Stimulated activated naive CD4-positive, alpha-beta T cell treated with Interleukin-2 at 50 U/mL for 16 hours (primary cell): ENCODE measurements around the gene RNU7-1.

Experiments
- DNase-seq: peaks from one replicate; lab custom pipeline; 2025; lab: John Stamatoyannopoulos, UW

Gene RNU7-1

GRCh38 chr12:6937481-6938352 lies 5.9 kb upstream of the RNU7-1 start:
- peak; percentile 90 for DNase-seq

GRCh38 chr12:6938353-6939190 lies 5.0 kb upstream of the RNU7-1 start:
- DNase-seq, result no peak

- DNase-seq, result no peak
Measured at GRCh38 chr12:6939191-6939540, 4.5 kb upstream of the RNU7-1 start.

- no peak for DNase-seq
Measured at GRCh38 chr12:6941267-6941666, 2.3 kb upstream of the RNU7-1 start.

GRCh38 chr12:6941782-6942181 lies 1.8 kb upstream of the RNU7-1 start:
- no peak for DNase-seq

- no peak for DNase-seq
Measured at GRCh38 chr12:6942331-6942665, 1.3 kb upstream of the RNU7-1 start.

GRCh38 chr12:6943389-6943721 lies 261 bp upstream of the RNU7-1 start:
- DNase-seq, result peak; percentile 75

- peak; percentile 85 for DNase-seq
Measured at GRCh38 chr12:6944381-6945186, 968 bp downstream of the RNU7-1 start.

- no peak for DNase-seq
Measured at GRCh38 chr12:6945613-6946012, 2.0 kb downstream of the RNU7-1 start.

- DNase-seq, result peak; percentile 51
Measured at GRCh38 chr12:6946033-6946919, 2.7 kb downstream of the RNU7-1 start.

- no peak for DNase-seq
Measured at GRCh38 chr12:6946920-6947374, 3.3 kb downstream of the RNU7-1 start.

- DNase-seq, result no peak
Measured at GRCh38 chr12:6947615-6948014, 4.0 kb downstream of the RNU7-1 start.

GRCh38 chr12:6948873-6949594 lies 5.4 kb downstream of the RNU7-1 start:
- peak; percentile 24 for DNase-seq

GRCh38 chr12:6950401-6950801 lies 6.8 kb downstream of the RNU7-1 start:
- peak; percentile 36 for DNase-seq

GRCh38 chr12:6950811-6951540 lies 7.4 kb downstream of the RNU7-1 start, which contains the start of gene PTPN6:
Gene PTPN6 (plus strand): TSS chr12:6951356. CDS start chr12:6951513, 157 bp downstream.
- DNase-seq, result peak; percentile 57

- DNase-seq, result no peak
Measured at GRCh38 chr12:6951551-6952120, 8.0 kb downstream of the RNU7-1 start.

- no peak for DNase-seq
Measured at GRCh38 chr12:6952121-6952862, 8.7 kb downstream of the RNU7-1 start.

- no peak for DNase-seq
Measured at GRCh38 chr12:6952863-6953441, 9.3 kb downstream of the RNU7-1 start.
